OCI-M1 (cell line): ENCODE data around the gene ARFGAP1.
A peak's percentile ranks its signal among the peaks of the same experiment; 100 is the strongest.

ENCODE experiments used
- DNase-seq: peaks from one replicate; lab custom pipeline; 2025; lab: John Stamatoyannopoulos, UW

Gene ARFGAP1

DNA sequence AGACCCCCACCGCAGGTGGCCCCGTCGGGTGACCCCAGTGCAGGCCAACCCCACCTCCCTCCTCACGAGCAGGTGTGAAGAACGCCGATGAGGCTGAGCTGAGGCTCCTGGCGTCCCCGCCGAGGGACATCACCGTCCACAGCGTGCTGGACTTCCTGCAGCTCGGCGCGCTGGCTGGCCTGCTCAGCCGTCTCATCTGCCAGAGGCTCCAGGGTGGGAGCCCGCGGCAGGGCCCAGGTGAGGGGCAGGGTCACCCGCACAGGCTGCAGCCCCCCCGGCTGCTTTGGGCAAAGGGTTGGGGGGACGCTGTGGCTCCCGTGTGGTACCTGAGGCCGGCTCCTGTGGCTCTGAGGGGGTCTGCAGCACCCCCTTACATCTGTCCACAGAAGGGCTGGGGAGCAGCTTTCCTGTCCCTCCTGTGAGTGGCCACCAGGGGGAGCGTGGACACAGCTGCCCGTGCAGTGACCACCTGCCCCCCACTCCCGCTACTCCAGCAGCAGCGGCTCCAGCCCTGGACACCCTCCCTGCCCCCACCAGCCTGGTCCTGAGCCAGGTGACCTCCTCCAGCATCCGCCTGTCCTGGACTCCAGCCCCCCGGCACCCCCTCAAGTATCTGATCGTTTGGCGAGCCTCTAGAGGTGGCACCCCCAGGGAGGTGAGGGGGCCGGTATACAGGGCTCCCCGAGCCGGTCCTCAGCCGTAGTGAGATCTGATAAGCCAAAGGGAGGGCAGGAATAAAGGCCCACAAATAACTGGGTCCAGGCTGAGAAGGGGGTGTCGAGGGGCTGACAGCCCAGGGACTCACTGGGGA lies 36.9 kb downstream of the ARFGAP1 start:
- peak; percentile 34 for DNase-seq

DNA sequence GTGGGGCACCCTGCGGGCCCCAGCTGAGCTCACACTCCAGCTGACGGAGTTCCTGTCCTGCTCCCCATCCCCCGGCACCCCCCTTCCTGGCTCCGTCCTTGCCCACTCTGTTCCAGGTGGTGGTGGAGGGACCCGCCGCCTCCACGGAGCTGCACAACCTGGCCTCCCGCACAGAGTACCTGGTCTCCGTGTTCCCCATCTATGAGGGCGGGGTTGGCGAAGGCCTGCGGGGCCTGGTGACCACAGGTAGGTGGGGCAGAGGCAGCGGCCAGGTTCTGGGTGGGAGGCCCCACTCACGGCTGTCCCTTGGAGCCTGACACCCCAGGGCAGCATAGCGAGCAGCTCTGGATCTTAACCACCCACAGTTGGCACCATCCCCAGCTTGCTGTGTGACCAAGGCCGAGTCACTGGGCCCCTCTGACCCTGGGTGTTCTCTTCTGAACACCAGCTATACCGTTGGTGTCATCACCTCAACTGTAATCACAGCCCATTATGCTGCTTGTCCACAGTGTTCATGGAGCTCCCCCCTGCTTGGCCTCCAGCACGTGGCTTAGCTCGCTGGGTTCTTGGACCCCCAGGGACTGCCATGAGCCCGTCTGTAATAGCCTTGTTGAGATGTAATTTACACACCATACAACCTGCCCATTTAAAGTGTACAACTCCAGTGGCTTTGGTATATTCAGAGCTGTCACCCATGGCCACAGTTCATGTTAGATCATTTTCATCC lies 37.8 kb downstream of the ARFGAP1 start:
- no peak for DNase-seq

DNA sequence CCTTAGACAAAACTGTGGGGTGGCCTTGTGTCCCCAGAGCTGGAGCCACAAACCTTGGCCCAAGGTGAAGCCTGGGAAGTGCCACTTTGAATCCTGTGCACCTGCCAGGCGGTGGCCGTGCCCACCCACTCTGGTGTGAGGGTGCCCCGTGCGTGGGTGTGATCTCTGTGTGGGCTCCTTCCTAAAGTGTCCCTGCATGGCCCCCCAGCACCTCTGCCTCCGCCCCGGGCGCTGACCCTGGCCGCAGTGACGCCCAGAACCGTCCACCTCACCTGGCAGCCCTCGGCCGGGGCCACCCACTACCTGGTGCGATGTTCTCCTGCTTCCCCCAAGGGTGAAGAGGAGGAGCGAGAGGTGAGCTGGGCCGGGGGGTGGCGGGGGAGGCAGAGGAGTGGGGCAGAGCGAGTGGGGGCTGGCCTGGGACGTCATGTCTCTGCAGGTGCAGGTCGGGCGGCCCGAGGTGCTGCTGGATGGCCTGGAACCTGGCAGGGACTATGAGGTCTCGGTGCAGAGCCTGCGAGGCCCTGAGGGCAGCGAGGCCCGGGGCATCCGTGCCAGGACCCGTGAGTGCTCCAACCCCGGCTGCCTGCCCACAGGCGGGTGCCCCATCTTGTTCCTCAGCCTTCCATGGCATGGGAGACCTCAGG lies 38.7 kb downstream of the ARFGAP1 start:
- DNase-seq, result no peak

DNA sequence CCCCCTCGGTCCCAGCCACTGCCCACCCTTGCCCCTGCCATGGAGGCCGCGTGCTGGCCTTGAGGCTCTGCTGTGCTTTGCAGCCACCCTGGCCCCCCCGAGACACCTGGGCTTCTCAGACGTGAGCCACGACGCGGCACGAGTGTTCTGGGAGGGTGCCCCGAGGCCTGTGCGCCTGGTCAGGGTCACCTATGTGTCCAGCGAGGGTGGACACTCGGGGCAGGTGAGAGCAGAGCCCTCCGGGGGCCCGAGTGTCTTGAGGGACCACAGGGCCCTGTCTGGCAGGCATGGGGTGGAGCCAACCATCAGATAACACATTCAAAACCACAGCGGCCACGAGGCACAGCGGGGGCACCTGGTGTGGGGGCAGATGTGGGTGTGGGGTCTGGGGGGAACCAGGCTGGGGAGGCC lies 39.2 kb downstream of the ARFGAP1 start:
- no peak for DNase-seq

DNA sequence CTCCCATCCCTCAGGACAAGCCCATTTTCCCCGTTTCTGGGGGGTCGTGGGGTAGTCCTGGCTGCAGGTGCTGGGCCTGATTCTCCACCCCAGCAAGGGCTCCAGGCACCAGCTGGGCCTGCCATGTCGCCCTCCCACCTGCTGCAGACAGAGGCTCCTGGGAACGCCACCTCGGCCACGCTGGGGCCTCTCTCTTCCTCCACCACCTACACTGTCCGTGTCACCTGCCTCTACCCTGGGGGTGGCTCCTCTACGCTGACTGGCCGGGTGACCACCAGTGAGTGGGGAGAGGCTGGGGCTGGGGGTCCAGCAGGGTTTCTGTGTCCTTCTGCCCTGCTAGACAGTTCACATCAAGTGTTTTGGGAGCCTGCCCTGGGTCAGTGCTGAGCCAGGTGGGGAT lies 39.7 kb downstream of the ARFGAP1 start:
- no peak for DNase-seq

GRCh38 chr20:63312690-63313348 lies 40.2 kb downstream of the ARFGAP1 start:
- DNase-seq, result no peak

GRCh38 chr20:63313349-63314014 lies 40.9 kb downstream of the ARFGAP1 start:
- DNase-seq, result no peak

- no peak for DNase-seq
Observed at GRCh38 chr20:63314015-63314471, 41.4 kb downstream of the ARFGAP1 start.

DNA sequence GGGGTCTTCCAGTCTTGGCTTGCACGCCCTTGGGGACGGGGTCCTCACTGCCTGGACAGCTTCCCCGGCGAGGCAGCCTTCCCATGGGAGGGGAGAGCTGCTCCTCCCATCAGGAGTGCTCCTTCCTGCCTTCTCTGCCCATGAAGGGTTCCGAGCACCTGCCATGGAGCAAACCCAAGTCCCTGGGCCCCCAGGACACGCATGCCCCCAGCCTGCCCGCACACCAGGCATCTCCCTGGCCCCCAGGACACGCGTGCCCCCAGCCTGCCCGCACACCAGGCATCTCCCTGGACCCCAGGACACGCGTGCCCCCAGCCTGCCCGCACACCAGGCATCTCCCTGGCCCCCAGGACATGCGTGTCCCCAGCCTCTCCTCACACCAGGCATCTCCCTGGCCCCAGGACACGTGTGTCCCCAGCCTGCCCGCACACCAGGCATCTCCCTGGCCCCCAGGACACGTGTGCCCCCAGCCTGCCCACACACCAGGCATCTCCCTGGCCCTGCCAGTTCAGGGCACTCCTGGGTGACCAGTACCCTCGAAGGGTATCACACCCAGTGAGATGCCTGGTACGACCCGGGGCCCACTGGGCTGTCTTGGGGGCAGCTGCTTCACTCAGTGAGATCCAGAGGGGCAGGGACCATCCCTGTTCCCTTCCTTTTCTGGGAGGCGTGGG lies 42.1 kb downstream of the ARFGAP1 start:
- DNase-seq, result no peak

DNA sequence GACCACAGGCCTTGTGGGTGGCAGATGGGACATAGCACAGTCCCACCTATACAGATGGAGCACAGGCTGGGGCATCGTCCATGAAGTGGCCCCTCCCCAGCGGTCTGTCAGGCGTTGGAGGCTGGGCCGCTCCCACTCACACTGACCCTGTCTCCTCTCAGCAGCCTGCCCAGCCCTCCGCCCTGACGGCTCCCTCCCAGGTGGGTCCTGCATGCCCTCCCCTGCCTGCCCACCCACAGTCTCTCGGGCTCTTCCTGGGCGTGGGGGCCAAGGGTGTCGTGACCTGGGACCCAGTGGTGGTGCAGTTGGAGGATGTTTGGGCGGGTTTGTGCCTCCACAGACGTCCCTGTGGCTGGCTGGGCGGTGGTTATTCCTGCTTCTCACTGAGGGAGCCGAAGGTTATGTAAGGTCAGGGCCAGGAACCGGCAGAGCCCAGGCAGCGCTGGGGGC lies 42.7 kb downstream of the ARFGAP1 start:
- no peak for DNase-seq

- DNase-seq, result no peak
Observed at GRCh38 chr20:63315731-63316491, 43.3 kb downstream of the ARFGAP1 start.

GRCh38 chr20:63316502-63316921 lies 43.9 kb downstream of the ARFGAP1 start:
- DNase-seq, result no peak

- DNase-seq, result no peak
Observed at GRCh38 chr20:63317061-63317460, 44.4 kb downstream of the ARFGAP1 start.

GRCh38 chr20:63317601-63318291 lies 45.1 kb downstream of the ARFGAP1 start:
- DNase-seq, result no peak

- no peak for DNase-seq
Observed at GRCh38 chr20:63318391-63319163, 46.0 kb downstream of the ARFGAP1 start.

- no peak for DNase-seq
Observed at GRCh38 chr20:63319164-63320040, 46.8 kb downstream of the ARFGAP1 start.

GRCh38 chr20:63320041-63320511 lies 47.5 kb downstream of the ARFGAP1 start:
- no peak for DNase-seq
